IMR-90 (cell line): ENCODE data around the gene LMAN2. TPM values are rescaled to one million over a fixed set of nuclear protein-coding genes. Genes with fewer than 3 reads are reported as not detected.

Experiments
- ATAC-seq: fragments of 200-7000 bp; cut with Tn5 transposase; 2 replicates; pipeline ENCODE4 v1.9.1; 2020; ENCODE audit warnings: low read depth, mild to moderate bottlenecking, moderate library complexity
- BruUV-seq: library from RNA; stranded (reverse); fragments of 400-500 nt; replicated peaks from 2 replicates; lab custom pipeline; 2021; lab: Mats Ljungman, UMichigan
- CTCF ChIA-PET: fragments of 300-600 bp; formaldehyde crosslinking; extraction: SDS; loops from one replicate; lab custom pipeline; 2021; ENCODE audit warnings: antibody characterized with exemption; lab: Yijun Ruan, JAX
- POLR2A ChIA-PET: fragments of 300-600 bp; sonication (Branson Sonifier 250); formaldehyde crosslinking; loops from one replicate; lab custom pipeline; 2022; ENCODE audit warnings: antibody characterized with exemption; ENCODE audit not compliant: unreplicated experiment; lab: Charles Lee
- DNase-seq: peaks from one replicate; pipeline ENCODE4 v3.0.0; 2013
- H2AFZ ChIP-seq: replicated peaks from 2 replicates; pipeline ENCODE3; 2013; ENCODE audit warnings: low read length, mild to moderate bottlenecking; ENCODE audit not compliant: poor library complexity
- H2AK5ac ChIP-seq: 2 replicates; pipeline ENCODE4 v1.6.1; 2013; ENCODE audit warnings: low read depth, low read length, inconsistent platforms
- H2AK9ac ChIP-seq: replicated peaks from 2 replicates; pipeline ENCODE3; 2013; ENCODE audit warnings: mild to moderate bottlenecking, low read depth, low read length, moderate library complexity; ENCODE audit not compliant: poor library complexity
- H2BK120ac ChIP-seq: 2 replicates; pipeline ENCODE4 v1.6.1; 2013; ENCODE audit warnings: low read depth, low read length, inconsistent platforms
- H2BK15ac ChIP-seq: 3 replicates; pipeline ENCODE4 v1.6.1; 2013; ENCODE audit warnings: low read depth, low read length, inconsistent platforms
- H2BK20ac ChIP-seq: 2 replicates; pipeline ENCODE4 v1.6.1; 2013; ENCODE audit warnings: low read depth, mild to moderate bottlenecking, inconsistent platforms, low read length, moderate library complexity
- H2BK5ac ChIP-seq: 2 replicates; pipeline ENCODE4 v1.6.1; 2013; ENCODE audit warnings: mild to moderate bottlenecking, low read depth, low read length, inconsistent platforms; ENCODE audit not compliant: poor library complexity, severe bottlenecking
- H3K14ac ChIP-seq: replicated peaks from 2 replicates; pipeline ENCODE4 v1.6.1; 2013; ENCODE audit warnings: low read depth, low read length, inconsistent platforms
- H3K18ac ChIP-seq: 2 replicates; pipeline ENCODE4 v1.6.1; 2013; ENCODE audit warnings: low read depth, low read length, control low read depth
- H3K23ac ChIP-seq: 2 replicates; pipeline ENCODE4 v1.6.1; 2013; ENCODE audit warnings: low read depth, low read length, inconsistent platforms
- H3K27ac ChIP-seq: 2 replicates; pipeline ENCODE4 v1.5.1; 2013; ENCODE audit warnings: mild to moderate bottlenecking, control low read depth, low read length; ENCODE audit not compliant: insufficient read depth
- H3K27me3 ChIP-seq: 2 replicates; pipeline ENCODE4 v1.6.1; 2013; ENCODE audit warnings: low read length; ENCODE audit not compliant: control insufficient read depth, insufficient read depth
- H3K36me3 ChIP-seq: 2 replicates; pipeline ENCODE4 v1.6.1; 2013; ENCODE audit warnings: low read length, mixed read lengths; ENCODE audit not compliant: control insufficient read depth, insufficient read depth
- H3K4ac ChIP-seq: 2 replicates; pipeline ENCODE4 v1.6.1; 2013; ENCODE audit warnings: low read depth, low read length, inconsistent platforms
- H3K4me1 ChIP-seq: 2 replicates; pipeline ENCODE4 v1.6.1; 2013; ENCODE audit warnings: low read length, mixed read lengths; ENCODE audit not compliant: control insufficient read depth, insufficient read depth
- H3K4me2 ChIP-seq: 2 replicates; pipeline ENCODE4 v1.6.1; 2013; ENCODE audit warnings: low read depth, mild to moderate bottlenecking, control low read depth, low read length, moderate library complexity
- H3K4me3 ChIP-seq: 2 replicates; pipeline ENCODE4 v1.5.1; 2013; ENCODE audit warnings: low read depth, mild to moderate bottlenecking, control low read depth, low read length, moderate library complexity; ENCODE audit not compliant: insufficient read depth
- H3K56ac ChIP-seq: 2 replicates; pipeline ENCODE4 v1.6.1; 2013; ENCODE audit warnings: low read length, inconsistent platforms; ENCODE audit not compliant: insufficient read depth; ENCODE audit errors: extremely low read depth
- H3K79me1 ChIP-seq, 2 experiments: 2 replicates each; pipeline ENCODE4 v1.6.1; 2013; ENCODE audit warnings: low read length in 2 of 2, inconsistent platforms in 1 of 2, low read depth in 1 of 2
- H3K9ac ChIP-seq: 2 replicates; pipeline ENCODE4 v1.6.1; 2013; ENCODE audit warnings: low read depth, low read length, control low read depth
- H3K9me1 ChIP-seq: 2 replicates; pipeline ENCODE4 v1.6.1; 2013; ENCODE audit warnings: low read length, inconsistent platforms; ENCODE audit not compliant: insufficient read depth
- H3K9me3 ChIP-seq: 2 replicates; pipeline ENCODE4 v1.6.1; 2013; ENCODE audit warnings: low read length; ENCODE audit not compliant: control insufficient read depth, insufficient read depth
- H4K20me1 ChIP-seq: 2 replicates; pipeline ENCODE4 v1.6.1; 2013; ENCODE audit warnings: low read length, inconsistent platforms; ENCODE audit not compliant: insufficient read depth
- H4K5ac ChIP-seq: 2 replicates; pipeline ENCODE4 v1.6.1; 2013; ENCODE audit warnings: mild to moderate bottlenecking, low read depth, low read length, control low read depth
- H4K8ac ChIP-seq, 2 experiments: 2 replicates each; pipeline ENCODE4 v1.6.1; 2013; ENCODE audit warnings: low read depth in 2 of 2, low read length in 2 of 2, control low read depth in 1 of 2, inconsistent platforms in 1 of 2
- H4K91ac ChIP-seq: 2 replicates; pipeline ENCODE4 v1.6.1; 2013; ENCODE audit warnings: low read depth, low read length, inconsistent platforms; ENCODE audit not compliant: insufficient read depth
- BHLHE40 ChIP-seq: fragments of 150-350 bp; IDR thresholded peaks from 2 replicates; pipeline ENCODE4 v1.6.1; 2016; ENCODE audit warnings: mild to moderate bottlenecking, low read depth, low read length
- CEBPB ChIP-seq: IDR thresholded peaks from 2 replicates; pipeline ENCODE4 v1.6.1; 2012; ENCODE audit warnings: low read depth, low read length, improper control_type of control experiment
- CHD1 ChIP-seq: IDR thresholded peaks from 2 replicates; pipeline ENCODE4 v1.6.1; 2012; ENCODE audit warnings: low read depth, low read length, improper control_type of control experiment
- FOS ChIP-seq: fragments of 150-350 bp; IDR thresholded peaks from 2 replicates; pipeline ENCODE4 v1.6.1; 2016; ENCODE audit warnings: low read depth, low read length
- MAFK ChIP-seq: IDR thresholded peaks from 2 replicates; pipeline ENCODE4 v1.6.1; 2012; ENCODE audit warnings: low read depth, low read length, improper control_type of control experiment
- MXI1 ChIP-seq: IDR thresholded peaks from 2 replicates; pipeline ENCODE4 v1.6.1; 2012; ENCODE audit warnings: low read depth, mild to moderate bottlenecking, low read length, moderate library complexity, borderline replicate concordance
- NFE2L2 ChIP-seq: fragments of 150-350 bp; IDR thresholded peaks from 2 replicates; pipeline ENCODE4 v1.6.1; 2016; ENCODE audit warnings: low read depth, mild to moderate bottlenecking, low read length
- POLR2A ChIP-seq: IDR thresholded peaks from 2 replicates; pipeline ENCODE4 v1.6.1; 2012; ENCODE audit warnings: mild to moderate bottlenecking, low read depth, low read length
- RAD21 ChIP-seq: IDR thresholded peaks from 2 replicates; pipeline ENCODE4 v1.6.1; 2012; ENCODE audit warnings: low read length, improper control_type of control experiment
- RCOR1 ChIP-seq: IDR thresholded peaks from 2 replicates; pipeline ENCODE4 v1.6.1; 2012; ENCODE audit warnings: mild to moderate bottlenecking, low read length, improper control_type of control experiment; ENCODE audit not compliant: insufficient replicate concordance
- RFX5 ChIP-seq: IDR thresholded peaks from 2 replicates; pipeline ENCODE4 v1.8.0; 2012; ENCODE audit warnings: low read depth, mild to moderate bottlenecking, low read length, moderate library complexity
- SMC3 ChIP-seq: fragments of 150-350 bp; IDR thresholded peaks from 2 replicates; pipeline ENCODE4 v1.6.1; 2016; ENCODE audit warnings: low read depth, mild to moderate bottlenecking, antibody characterized with exemption, low read length, moderate library complexity
- WGBS, 2 experiments: methylation state at CpG; one replicate each; pipeline versions ENCODE4 v1.1.5 to v1.1.7; 2013; ENCODE audit warnings: missing lambda C conversion rate in 2 of 2; ENCODE audit not compliant: insufficient read length in 1 of 2; ENCODE audit errors: extremely low coverage in 2 of 2; 5-methylcytosine and 5-hydroxymethylcytosine counted together
- dilution Hi-C: fragments of 300-500 bp; cut with HindIII; formaldehyde crosslinking; loops from one replicate; pipeline ENCODE4 v1.14.3; 2018; ENCODE audit warnings: low sequenced_read_pairs; ENCODE audit not compliant: unreplicated experiment
- in situ Hi-C: fragments of 300-500 bp; cut with MboI; formaldehyde crosslinking; loops from 3 replicates; pipeline ENCODE4 v1.14.3; 2019; ENCODE audit warnings: low sequenced_read_pairs, inconsistent platforms, mixed read lengths
- intact Hi-C: fragments of 100-400 bp; cut with micrococcal nuclease; formaldehyde crosslinking; loops from 2 replicates; pipeline ENCODE4 v1.10.0; 2022
- polyA plus RNA-seq, 3 experiments: library from polyadenylated mRNA; depleted of rRNA; stranded (reverse); fragments of >200 nt; gene quantifications; 2 replicates each; pipeline ENCODE4 v1.2.3, GENCODE V29; 2012; ENCODE audit warnings: low replicate concordance in 1 of 3
- total RNA-seq: library from RNA; depleted of rRNA; stranded (reverse); fragments of >200 nt; gene quantifications from 2 replicates; pipeline ENCODE4 v1.2.3, GENCODE V29; 2012
- TF ChIP-seq, protein P1 (sequence below): fragments of 150-350 bp; IDR thresholded peaks from 2 replicates; pipeline ENCODE4 v1.6.1; 2017; ENCODE audit warnings: mild to moderate bottlenecking, antibody characterized with exemption, low read length, low read depth
- TF ChIP-seq, protein P2 (sequence below): fragments of 150-350 bp; IDR thresholded peaks from 2 replicates; pipeline ENCODE4 v1.6.1; 2016; ENCODE audit warnings: low read depth, mild to moderate bottlenecking, low read length, moderate library complexity, borderline replicate concordance
- TF ChIP-seq, protein P3 (sequence below): conservative IDR thresholded peaks from 2 replicates; pipeline ENCODE4 v1.5.1; 2012; ENCODE audit warnings: mild to moderate bottlenecking, low read depth, low read length, improper control_type of control experiment

The LMAN2 gene
- total and polyA plus RNA-seq, 2 of the 4 experiments (the other 2 are of a cell fraction), result 253 to 303 TPM

DNA sequence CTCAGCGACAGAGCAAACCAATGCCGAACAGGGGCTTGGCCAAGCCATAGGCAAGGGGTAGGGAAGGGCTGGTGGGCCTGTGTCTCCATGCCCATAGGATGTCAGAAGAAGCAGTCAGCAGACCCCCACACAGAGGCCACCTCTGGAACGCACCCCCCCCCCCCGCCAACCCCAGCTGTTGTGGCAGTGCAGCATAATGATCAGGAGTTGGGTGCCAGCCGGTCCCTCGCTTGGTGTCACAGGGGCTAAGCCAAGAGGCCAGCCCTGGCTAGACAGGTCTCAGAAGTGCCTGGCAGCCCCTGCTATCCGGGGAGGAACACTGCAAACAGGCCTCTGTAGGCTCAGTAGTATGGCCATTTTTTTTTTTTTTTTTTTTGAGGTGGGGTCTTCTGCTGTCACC is 36.1 kb downstream of the LMAN2 start:
- Histone ChIP-seq H3K9ac (no peak overlapping the region), H3K4ac (no peak overlapping the region), H3K23ac (no peak overlapping the region), H2BK20ac (no peak overlapping the region), H4K91ac (no peak overlapping the region), H3K4me2 (no peak overlapping the region), H3K9me3 (no peaks in the 10 kb centered on the region), H3K4me3 (no peak overlapping the region), H3K9me1 (0 out of 2 replicates have a peak, but pooled peaks cover 2% of the 10 kb centered on the region), H3K14ac (no peak overlapping the region), H3K79me1 (peaks cover 4 to 31% of the 10 kb centered on the region in 2 experiments; a peak in 3 of 4 replicates), H2BK5ac (no peak overlapping the region), H4K8ac (no peak overlapping the region), H2AK9ac (peak overlapping the region; percentile 82), H2BK120ac (no peak overlapping the region), H2AFZ (no peak overlapping the region), H3K18ac (no peak overlapping the region), H3K36me3 (no peaks in the 10 kb centered on the region), H3K27ac (no peak overlapping the region), H2AK5ac (no peak overlapping the region), H3K27me3 (no peaks in the 10 kb centered on the region), H4K5ac (no peak overlapping the region), H2BK15ac (no peak overlapping the region), H4K20me1 (peaks cover 28% of the 10 kb centered on the region), H3K56ac (no peak overlapping the region), H3K4me1 (peaks cover 7% of the 10 kb centered on the region; the same call in 1 of the 2 replicates)
- TF ChIP-seq MAFK (no peak), RAD21 (no peak), CHD1 (no peak), RFX5 (no peak), BHLHE40 (no peak), POLR2A (no peak), FOS (no peak), NFE2L2 (no peak), MXI1 (no peak), RCOR1 (no peak), SMC3 (no peak), CEBPB (no peak)
- TF ChIP-seq, protein P1, sequence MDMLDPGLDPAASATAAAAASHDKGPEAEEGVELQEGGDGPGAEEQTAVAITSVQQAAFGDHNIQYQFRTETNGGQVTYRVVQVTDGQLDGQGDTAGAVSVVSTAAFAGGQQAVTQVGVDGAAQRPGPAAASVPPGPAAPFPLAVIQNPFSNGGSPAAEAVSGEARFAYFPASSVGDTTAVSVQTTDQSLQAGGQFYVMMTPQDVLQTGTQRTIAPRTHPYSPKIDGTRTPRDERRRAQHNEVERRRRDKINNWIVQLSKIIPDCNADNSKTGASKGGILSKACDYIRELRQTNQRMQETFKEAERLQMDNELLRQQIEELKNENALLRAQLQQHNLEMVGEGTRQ, result no peak
- TF ChIP-seq, protein P2, sequence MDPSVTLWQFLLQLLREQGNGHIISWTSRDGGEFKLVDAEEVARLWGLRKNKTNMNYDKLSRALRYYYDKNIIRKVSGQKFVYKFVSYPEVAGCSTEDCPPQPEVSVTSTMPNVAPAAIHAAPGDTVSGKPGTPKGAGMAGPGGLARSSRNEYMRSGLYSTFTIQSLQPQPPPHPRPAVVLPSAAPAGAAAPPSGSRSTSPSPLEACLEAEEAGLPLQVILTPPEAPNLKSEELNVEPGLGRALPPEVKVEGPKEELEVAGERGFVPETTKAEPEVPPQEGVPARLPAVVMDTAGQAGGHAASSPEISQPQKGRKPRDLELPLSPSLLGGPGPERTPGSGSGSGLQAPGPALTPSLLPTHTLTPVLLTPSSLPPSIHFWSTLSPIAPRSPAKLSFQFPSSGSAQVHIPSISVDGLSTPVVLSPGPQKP, result no peak
- TF ChIP-seq, protein P3, sequence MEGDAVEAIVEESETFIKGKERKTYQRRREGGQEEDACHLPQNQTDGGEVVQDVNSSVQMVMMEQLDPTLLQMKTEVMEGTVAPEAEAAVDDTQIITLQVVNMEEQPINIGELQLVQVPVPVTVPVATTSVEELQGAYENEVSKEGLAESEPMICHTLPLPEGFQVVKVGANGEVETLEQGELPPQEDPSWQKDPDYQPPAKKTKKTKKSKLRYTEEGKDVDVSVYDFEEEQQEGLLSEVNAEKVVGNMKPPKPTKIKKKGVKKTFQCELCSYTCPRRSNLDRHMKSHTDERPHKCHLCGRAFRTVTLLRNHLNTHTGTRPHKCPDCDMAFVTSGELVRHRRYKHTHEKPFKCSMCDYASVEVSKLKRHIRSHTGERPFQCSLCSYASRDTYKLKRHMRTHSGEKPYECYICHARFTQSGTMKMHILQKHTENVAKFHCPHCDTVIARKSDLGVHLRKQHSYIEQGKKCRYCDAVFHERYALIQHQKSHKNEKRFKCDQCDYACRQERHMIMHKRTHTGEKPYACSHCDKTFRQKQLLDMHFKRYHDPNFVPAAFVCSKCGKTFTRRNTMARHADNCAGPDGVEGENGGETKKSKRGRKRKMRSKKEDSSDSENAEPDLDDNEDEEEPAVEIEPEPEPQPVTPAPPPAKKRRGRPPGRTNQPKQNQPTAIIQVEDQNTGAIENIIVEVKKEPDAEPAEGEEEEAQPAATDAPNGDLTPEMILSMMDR, result no peak
- WGBS, 2 experiments, result 81% methylated on average over 3 of the region's 7 CpGs; no CpG with 5 or more reads in 1 of the 2 experiments
- dilution Hi-C loops (no loop called here), intact Hi-C loops (no loop called here), in situ Hi-C loops (no loop called here)
- DNase-seq (no peak), ATAC-seq (no peak)
- BruUV-seq, result no TSS peak
- ChIA-PET POLR2A (no interaction called here), CTCF (interaction anchor here (0.6 kb wide), 1 partner anchor 201 kb away, joined by 4 read pairs; no protein-coding TSS in a partner anchor)
